ENCODE measurements around the gene KCNC2. TPM values are rescaled to one million over a fixed set of nuclear protein-coding genes. Genes with fewer than 3 reads are reported as not detected.

Gene KCNC2
- total RNA-seq, 2 donors from 2014 or later = not detected

DNA sequence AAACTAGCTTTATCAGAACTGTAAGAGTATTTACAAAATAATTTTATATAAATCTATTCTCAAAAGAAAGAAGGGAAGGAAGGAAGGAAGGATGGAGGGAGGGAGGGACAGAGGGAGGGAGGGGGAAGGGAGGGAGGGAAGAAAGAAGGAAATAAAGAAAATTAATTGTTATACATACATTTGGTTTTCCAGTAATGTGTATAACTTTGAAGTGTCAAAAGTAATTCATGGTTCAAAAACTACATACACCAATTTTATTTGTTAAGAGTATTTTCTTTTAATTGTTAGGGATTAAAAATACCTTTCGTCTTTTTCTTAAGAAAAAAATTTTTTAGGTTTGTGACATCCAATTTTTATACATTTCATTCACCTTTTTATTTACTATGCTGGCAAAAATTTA is 17.5 kb upstream of the KCNC2 start:
- Histone ChIP-seq H3K4me3 (no peak overlapping the region), H3K27ac (no peak overlapping the region), H3K27me3 (no peaks in the 10 kb centered on the region), H3K4me1 (no peaks in the 10 kb centered on the region), H3K36me3 (no peaks in the 10 kb centered on the region), H3K9me3 (peaks cover 0 to 11% of the 10 kb centered on the region in 2 donors)
- no peak for DNase-seq (ENCODE audit: low spot score)
- TF ChIP-seq CTCF (IDR thresholded peaks at IDR 0.05) = no peak

- Histone ChIP-seq H3K27ac (no peak overlapping the region), H3K4me3 (no peak overlapping the region), H3K9me3 (peaks cover 0 to 7% of the 10 kb centered on the region in 2 donors), H3K4me1 (no peaks in the 10 kb centered on the region), H3K27me3 (peaks cover 10 to 21% of the 10 kb centered on the region in 2 donors), H3K36me3 (no peaks in the 10 kb centered on the region)
- DNase-seq (ENCODE audit: low spot score) = no peak
- TF ChIP-seq CTCF (IDR thresholded peaks at IDR 0.05) = no peak
Observed at GRCh38 chr12:75212072-75212471, 2.4 kb upstream of the KCNC2 start.

GRCh38 chr12:75208856-75209811 is 505 bp downstream of the KCNC2 start:
- Histone ChIP-seq H3K4me1 (no peaks in the 10 kb centered on the region), H3K9me3 (peaks cover 0 to 9% of the 10 kb centered on the region in 2 donors), H3K27me3 (peaks cover 16 to 22% of the 10 kb centered on the region in 2 donors), H3K27ac (no peak overlapping the region), H3K4me3 (no peak overlapping the region), H3K36me3 (no peaks in the 10 kb centered on the region)
- TF ChIP-seq CTCF (IDR thresholded peaks at IDR 0.05) = no peak
- no peak for DNase-seq (ENCODE audit: low spot score)

DNA sequence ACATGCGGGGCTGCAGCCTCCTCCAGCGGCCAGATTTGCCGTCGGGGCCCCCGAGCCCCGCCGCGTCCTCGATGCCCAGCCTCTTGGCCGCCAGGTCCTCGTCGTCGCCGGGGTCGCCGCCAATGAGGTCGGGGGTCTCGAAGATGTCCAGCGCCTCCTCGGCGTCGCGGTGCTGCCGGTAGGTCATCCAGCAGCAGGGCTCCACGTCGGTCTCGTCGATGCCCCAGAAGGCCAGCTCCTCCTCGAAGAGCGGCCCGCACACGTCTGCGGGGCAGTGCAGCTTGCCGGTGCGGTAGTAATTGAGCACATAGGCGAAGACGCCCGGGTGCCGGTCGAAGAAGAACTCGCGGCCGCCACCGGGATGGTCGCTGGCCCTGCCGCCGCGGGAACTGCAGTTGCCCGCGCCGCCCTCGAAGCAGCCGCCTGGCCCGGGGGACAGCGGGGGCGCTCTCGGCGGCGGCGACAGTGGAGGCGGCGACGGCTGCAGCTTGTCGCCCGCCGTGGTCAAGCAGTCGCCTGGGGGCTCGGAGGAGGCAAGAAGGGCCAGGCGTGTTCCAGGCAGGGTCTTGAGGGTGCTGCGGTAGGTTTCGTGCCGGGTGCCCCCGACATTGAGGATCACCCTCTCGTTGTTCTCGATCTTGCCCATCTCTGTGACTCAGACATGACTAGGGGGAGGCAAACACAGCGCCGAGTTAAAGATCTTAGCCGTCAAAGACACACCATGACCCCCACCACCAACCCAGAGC is 2.1 kb downstream of the KCNC2 start:
- Histone ChIP-seq H3K27me3 (peaks cover 16 to 22% of the 10 kb centered on the region in 2 donors), H3K36me3 (no peaks in the 10 kb centered on the region), H3K27ac (no peak overlapping the region), H3K4me1 (no peaks in the 10 kb centered on the region), H3K4me3 (no peak overlapping the region), H3K9me3 (peaks cover 0 to 9% of the 10 kb centered on the region in 2 donors)
- no peak for TF ChIP-seq CTCF (IDR thresholded peaks at IDR 0.05)
- no peak for DNase-seq (ENCODE audit: low spot score)

- DNase-seq (ENCODE audit: low spot score) = no peak
- H3K4me1 ChIP-seq = no peaks in the 10 kb centered on the region
- TF ChIP-seq CTCF (IDR thresholded peaks at IDR 0.05) = no peak
- H3K36me3 ChIP-seq = no peaks in the 10 kb centered on the region
- no peak overlapping the region for H3K27ac ChIP-seq
- peaks cover 0 to 9% of the 10 kb centered on the region in 2 donors for H3K9me3 ChIP-seq
- H3K27me3 ChIP-seq = peaks cover 16 to 22% of the 10 kb centered on the region in 2 donors
- no peak overlapping the region for H3K4me3 ChIP-seq
Observed at GRCh38 chr12:75205558-75205957, 4.1 kb downstream of the KCNC2 start.
